GM21423 (cell line): ENCODE results near the gene KRTAP10-9.
"Not testable (repeated sequence)": the region's sequence is repeated elsewhere in the genome, so short reads cannot be mapped to it uniquely, and the experiment has no call there.

Source experiments
- ATAC-seq: cut with Tn5 transposase; IDR thresholded peaks from one replicate; pipeline ENCODE4 v1.9.1; 2021; ENCODE audit warnings: mild to moderate bottlenecking, moderate library complexity; ENCODE audit not compliant: unreplicated experiment

KRTAP10-9 gene

GRCh38 chr21:44658913-44659595 lies 32.2 kb downstream of the KRTAP10-9 start:
- ATAC-seq = no peak

GRCh38 chr21:44661567-44661966 lies 34.7 kb downstream of the KRTAP10-9 start:
- ATAC-seq = not testable (repeated sequence)

GRCh38 chr21:44664691-44665090 lies 37.8 kb downstream of the KRTAP10-9 start:
- ATAC-seq = no peak

GRCh38 chr21:44666401-44667320 lies 39.8 kb downstream of the KRTAP10-9 start, which contains the start of gene KRTAP12-2:
Gene KRTAP12-2 (minus strand): TSS chr21:44666927. CDS start chr21:44666886, 41 bp downstream.
- ATAC-seq = no peak

- ATAC-seq = no peak
Observed at GRCh38 chr21:44667612-44668011, 40.7 kb downstream of the KRTAP10-9 start.

GRCh38 chr21:44670642-44671432 lies 43.9 kb downstream of the KRTAP10-9 start:
- ATAC-seq = no peak

- ATAC-seq = no peak
Observed at GRCh38 chr21:44671911-44672310, 45.0 kb downstream of the KRTAP10-9 start.

GRCh38 chr21:44677881-44678280 lies 51.0 kb downstream of the KRTAP10-9 start:
- no peak for ATAC-seq
